GM12892 (cell line): ENCODE results near the gene LBR.

Experiments used
- DNase-seq: peaks from one replicate; pipeline ENCODE4 v3.0.0; 2011; ENCODE audit not compliant: insufficient read length
- FAIRE-seq: peaks from 2 replicates; lab custom pipeline; 2011; peaks lifted over from hg19 to GRCh38; lab: Jason Lieb, UNC
- POLR2A ChIP-seq: IDR thresholded peaks from 2 replicates; pipeline ENCODE4 v1.6.1; 2011; ENCODE audit warnings: low read depth, low read length, control low read depth
- POLR2AphosphoS5 ChIP-seq: IDR thresholded peaks from 2 replicates; pipeline ENCODE4 v1.6.1; 2011; ENCODE audit warnings: low read depth, low read length, control low read depth
- TAF1 ChIP-seq: IDR thresholded peaks from 2 replicates; pipeline ENCODE4 v1.6.1; 2011; ENCODE audit warnings: low read depth, mild to moderate bottlenecking, control low read depth, low read length, borderline replicate concordance

Gene LBR

GRCh38 chr1:225470211-225471108, 42.6 kb upstream of the LBR start:
- no peak for TF ChIP-seq TAF1
- TF ChIP-seq POLR2A: no peak
- no peak for TF ChIP-seq POLR2AphosphoS5
- no peak for DNase-seq
- FAIRE-seq: no peak

- DNase-seq (no peak), FAIRE-seq (no peak)
- TF ChIP-seq POLR2A (no peak), POLR2AphosphoS5 (no peak), TAF1 (no peak)
Observed at GRCh38 chr1:225469051-225469450, 41.2 kb upstream of the LBR start.

- TF ChIP-seq TAF1 (no peak), POLR2A (no peak), POLR2AphosphoS5 (no peak)
- DNase-seq: no peak
- FAIRE-seq: no peak
Observed at GRCh38 chr1:225468270-225469020, 40.6 kb upstream of the LBR start.

GRCh38 chr1:225467193-225468020, 39.6 kb upstream of the LBR start:
- DNase-seq (peak; percentile 78), FAIRE-seq (peak; percentile 95)
- peak; percentile 63 for TF ChIP-seq TAF1
- TF ChIP-seq POLR2AphosphoS5: peak; percentile 89
- TF ChIP-seq POLR2A: peak; percentile 95

GRCh38 chr1:225466848-225467192, 39.0 kb upstream of the LBR start:
- DNase-seq: no peak
- TF ChIP-seq POLR2A: no peak
- peak; percentile 45; the same call in 1 of the 2 replicates for TF ChIP-seq POLR2AphosphoS5
- FAIRE-seq: no peak

- TF ChIP-seq TAF1: no peak
- DNase-seq (no peak), FAIRE-seq (no peak)
Observed at GRCh38 chr1:225465793-225466517, 38.1 kb upstream of the LBR start.

- FAIRE-seq (no peak), DNase-seq (no peak)
- TF ChIP-seq POLR2A (no peak), POLR2AphosphoS5 (no peak), TAF1 (no peak)
Observed at GRCh38 chr1:225464851-225465792, 37.3 kb upstream of the LBR start.

- DNase-seq (no peak), FAIRE-seq (no peak)
- TF ChIP-seq POLR2AphosphoS5 (no peak), TAF1 (no peak), POLR2A (no peak)
Observed at GRCh38 chr1:225462714-225463574, 35.1 kb upstream of the LBR start.

- FAIRE-seq (no peak), DNase-seq (no peak)
- TF ChIP-seq TAF1 (no peak), POLR2A (no peak), POLR2AphosphoS5 (no peak)
Observed at GRCh38 chr1:225462429-225462713, 34.5 kb upstream of the LBR start.
